HepG2 (cell line): ENCODE measurements around the gene DGKG. TPM values are rescaled to one million over a fixed set of nuclear protein-coding genes. Genes with fewer than 3 reads are reported as not detected.

Experiments used
- ATAC-seq: fragments of 200-7000 bp; cut with Tn5 transposase; 3 replicates; pipeline ENCODE4 v1.9.1; 2020; ENCODE audit warnings: mild to moderate bottlenecking, moderate library complexity
- BruUV-seq: library from RNA; stranded (reverse); fragments of 400-500 nt; replicated peaks from 2 replicates; lab custom pipeline; 2021; lab: Mats Ljungman, UMichigan
- CTCF ChIA-PET: fragments of 300-600 bp; formaldehyde crosslinking; extraction: SDS; loops from one replicate; lab custom pipeline; 2021; ENCODE audit warnings: low total read pairs, inconsistent platforms, low intra/inter-chr PET ratio; lab: Yijun Ruan, JAX
- POLR2A ChIA-PET: fragments of 350-600 bp; sonication (Branson Sonifier 250); formaldehyde crosslinking; loops from one replicate; lab custom pipeline; 2020; ENCODE audit warnings: antibody characterized with exemption, inconsistent platforms; lab: Yijun Ruan, JAX
- DNase-seq: peaks from one replicate; pipeline ENCODE4 v3.0.0-alpha.2; 2015; ENCODE audit warnings: low spot score
- FAIRE-seq: peaks from 3 replicates; lab custom pipeline; 2011; peaks lifted over from hg19 to GRCh38; lab: Jason Lieb, UNC
- H2AFZ ChIP-seq: one replicate; pipeline ENCODE4 v1.6.1; 2011; ENCODE audit warnings: low read length, inconsistent platforms
- H3K27ac ChIP-seq: fragments of 300-600 bp; 3 replicates; pipeline ENCODE4 v1.8.0; 2011; ENCODE audit warnings: mixed run types, mild to moderate bottlenecking, mixed read lengths, low read length, inconsistent platforms; ENCODE audit not compliant: insufficient read depth; ENCODE audit errors: extremely low read length
- H3K27me3 ChIP-seq, 2 experiments: fragments of 200-600 bp in 1 of 2; 2 replicates in 1 of 2; 3 replicates in 1 of 2; pipeline versions ENCODE4 v1.6.0 to v1.8.0; 2011; ENCODE audit warnings: low read length in 2 of 2, mild to moderate bottlenecking in 2 of 2, moderate library complexity in 2 of 2, inconsistent platforms in 1 of 2; ENCODE audit not compliant: insufficient read depth in 2 of 2, control insufficient read depth in 1 of 2
- H3K36me3 ChIP-seq, 2 experiments: fragments of 200-600 bp in 1 of 2; replicated peaks in 1 of 2; 2 replicates in 1 of 2; 3 replicates in 1 of 2; pipeline versions ENCODE4 v1.5.1 to v1.8.0; 2011; ENCODE audit warnings: low read length in 2 of 2, inconsistent platforms in 1 of 2; ENCODE audit not compliant: insufficient read depth in 2 of 2, control insufficient read depth in 1 of 2
- H3K4me1 ChIP-seq: 2 replicates; pipeline ENCODE4 v1.5.1; 2012; ENCODE audit warnings: low read length, inconsistent platforms; ENCODE audit not compliant: insufficient read depth
- H3K4me2 ChIP-seq: 2 replicates; pipeline ENCODE4 v1.6.0; 2011; ENCODE audit warnings: low read depth, low read length, inconsistent platforms
- H3K4me3 ChIP-seq, 3 experiments: fragments of 200-600 bp in 1 of 3; sonication (generic), shearing (Covaris generic) in 1 of 3; replicated peaks in 1 of 3; 2 replicates each; pipeline ENCODE4 v1.5.1; 2011 to 2016; ENCODE audit warnings: low read length in 3 of 3, inconsistent platforms in 2 of 3, low read depth in 2 of 3, mild to moderate bottlenecking in 2 of 3, control low read depth in 1 of 3, mixed read lengths in 1 of 3; ENCODE audit not compliant: insufficient read depth in 1 of 3
- H3K79me2 ChIP-seq: one replicate; pipeline ENCODE4 v1.6.1; 2011; ENCODE audit warnings: low read length, inconsistent platforms; ENCODE audit not compliant: insufficient read depth
- H3K9ac ChIP-seq: 2 replicates; pipeline ENCODE4 v1.6.0; 2011; ENCODE audit warnings: mild to moderate bottlenecking, low read depth, low read length, inconsistent platforms; ENCODE audit not compliant: insufficient read depth
- H3K9me3 ChIP-seq: 2 replicates; pipeline ENCODE4 v1.5.1; 2012; ENCODE audit warnings: mild to moderate bottlenecking, low read length
- H4K20me1 ChIP-seq: 2 replicates; pipeline ENCODE4 v1.6.0; 2011; ENCODE audit warnings: inconsistent platforms, mild to moderate bottlenecking, low read length, moderate library complexity; ENCODE audit not compliant: insufficient read depth
- FOXA1 ChIP-seq, 2 experiments: fragments of 450-650 bp in 1 of 2; sonication (generic) in 1 of 2; formaldehyde crosslinking in 1 of 2; IDR thresholded peaks; 2 replicates each; pipeline versions ENCODE4 v1.4.0 to v1.6.1; 2016 to 2020; ENCODE audit warnings: missing genetic modification reagents in 1 of 2
- ZNF572 ChIP-seq: sonication (generic); formaldehyde crosslinking; IDR thresholded peaks from 2 replicates; pipeline ENCODE4 v1.5.1; 2020; ENCODE audit warnings: mild to moderate bottlenecking, missing genetic modification reagents
- WGBS: methylation state at CpG from one replicate; pipeline ENCODE4 v1.1.6; 2017; ENCODE audit warnings: low lambda C conversion rate; 5-methylcytosine and 5-hydroxymethylcytosine counted together
- in situ Hi-C: cut with HindIII; loops from 2 replicates; pipeline ENCODE4 v1.10.0; 2017; ENCODE audit warnings: low pct_unique_long_range_greater_than_20kb; ENCODE audit not compliant: extremely low pct_ligation_motif_present
- intact Hi-C: fragments of 100-400 bp; cut with micrococcal nuclease; formaldehyde crosslinking; loops from one replicate; pipeline ENCODE4 v1.10.0; 2022; ENCODE audit not compliant: unreplicated experiment
- polyA plus RNA-seq, 8 experiments: library from polyadenylated mRNA; depleted of rRNA in 3 of 8; stranded (reverse) in 7 of 8; unstranded in 1 of 8; fragments of >200 nt; fragmentation: Illumina TruSeq in 4 of 8; extraction: Trizol in 4 of 8; gene quantifications; 2 replicates each; pipeline versions ENCODE4 v1.2.1 to v1.2.3, GENCODE V29; 2011 to 2016; ENCODE audit warnings: low read depth in 4 of 8, missing spikeins in 1 of 8, mixed read lengths in 1 of 8; ENCODE audit not compliant: insufficient read depth in 1 of 8
- total RNA-seq, 5 experiments: library from RNA; depleted of rRNA; stranded (reverse); fragments of >200 nt; fragmentation: Illumina TruSeq; extraction: Trizol; gene quantifications; 2 replicates each; pipeline ENCODE4 v1.2.3, GENCODE V29; 2016; ENCODE audit warnings: low read depth in 1 of 5
- TF ChIP-seq, protein P1 (sequence below), 2 experiments: sonication (generic) in 1 of 2; formaldehyde crosslinking in 1 of 2; IDR thresholded peaks; 2 replicates each; pipeline versions ENCODE4 v1.5.1 to v1.6.1; 2011 to 2020; ENCODE audit warnings: borderline replicate concordance in 1 of 2, low read depth in 1 of 2, low read length in 1 of 2, mild to moderate bottlenecking in 1 of 2, missing genetic modification reagents in 1 of 2, moderate library complexity in 1 of 2
- TF ChIP-seq, protein P2 (sequence below): IDR thresholded peaks from 2 replicates; pipeline ENCODE4 v1.6.1; 2016; ENCODE audit warnings: mild to moderate bottlenecking, missing biosample characterization, missing genetic modification reagents

DGKG gene
- total and polyA plus RNA-seq, 2 of the 13 experiments (the other 11 are each of a cell fraction or from before 2014, with no cell fraction given), result 3.8 to 6.2 TPM

DNA sequence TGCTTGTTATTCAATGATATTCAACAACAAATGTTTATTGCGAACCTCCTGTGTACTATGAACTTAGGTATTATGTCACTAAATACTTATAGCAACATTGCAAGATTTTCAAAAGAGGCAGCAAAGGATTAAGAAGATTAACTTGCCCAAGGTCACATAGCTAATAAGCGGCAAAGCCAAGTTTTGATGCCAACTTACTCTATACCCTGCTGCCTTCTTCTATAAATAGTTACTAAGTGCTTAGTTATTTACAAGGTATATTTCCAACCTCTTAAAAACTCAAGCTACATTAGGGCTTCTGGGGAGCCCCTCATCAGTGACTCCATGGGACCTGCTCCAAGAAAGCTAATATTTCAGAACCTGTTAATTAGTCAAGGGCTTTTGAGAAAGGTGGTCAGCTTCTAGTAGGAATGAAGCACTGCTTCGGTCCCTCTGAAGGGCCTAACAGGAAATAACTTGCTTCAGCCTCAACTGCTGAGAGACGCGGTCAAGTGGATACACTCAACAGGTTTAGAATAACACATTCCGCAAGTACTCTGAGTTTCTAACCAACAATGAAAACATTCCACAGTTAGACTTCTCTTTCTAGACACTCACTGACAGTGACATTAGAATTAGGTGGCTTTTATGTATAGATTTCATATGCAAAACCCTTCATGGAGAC, 125.5 kb downstream of the DGKG start:
- Histone ChIP-seq H3K27me3 (no peaks in the 10 kb centered on the region), H3K4me1 (peaks cover 5% of the 10 kb centered on the region; the same call in 1 of the 2 replicates), H3K4me3 (no peak overlapping the region), H4K20me1 (no peaks in the 10 kb centered on the region), H2AFZ (no peak overlapping the region), H3K27ac (no peak overlapping the region), H3K4me2 (no peak overlapping the region), H3K79me2 (no peaks in the 10 kb centered on the region), H3K9me3 (no peaks in the 10 kb centered on the region), H3K9ac (no peak overlapping the region), H3K36me3 (no peaks in the 10 kb centered on the region; a peak in 2 of 5 replicates)
- 98% methylated on average over 6 of the region's 6 CpGs for WGBS
- DNase-seq (no peak), ATAC-seq (no peak), FAIRE-seq (no peak)
- ChIA-PET POLR2A (no interaction called here), CTCF (no interaction called here)
- intact Hi-C loops, result no loop called here
- in situ Hi-C loops, result no loop called here
- TF ChIP-seq FOXA1 (IDR thresholded peaks at IDR 0.05) (no peak), FOXA1 (CRISPR knock-in tag; IDR thresholded peaks at IDR 0.05) (no peak), ZNF572 (no peak)
- TF ChIP-seq, protein P1, sequence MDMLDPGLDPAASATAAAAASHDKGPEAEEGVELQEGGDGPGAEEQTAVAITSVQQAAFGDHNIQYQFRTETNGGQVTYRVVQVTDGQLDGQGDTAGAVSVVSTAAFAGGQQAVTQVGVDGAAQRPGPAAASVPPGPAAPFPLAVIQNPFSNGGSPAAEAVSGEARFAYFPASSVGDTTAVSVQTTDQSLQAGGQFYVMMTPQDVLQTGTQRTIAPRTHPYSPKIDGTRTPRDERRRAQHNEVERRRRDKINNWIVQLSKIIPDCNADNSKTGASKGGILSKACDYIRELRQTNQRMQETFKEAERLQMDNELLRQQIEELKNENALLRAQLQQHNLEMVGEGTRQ (IDR thresholded peaks at IDR 0.05; ENCODE audit: low read depth, low read length), result no peak
- TF ChIP-seq, protein P1 (CRISPR knock-in tag; IDR thresholded peaks at IDR 0.05; ENCODE audit: borderline replicate concordance), result no peak
- TF ChIP-seq, protein P2, sequence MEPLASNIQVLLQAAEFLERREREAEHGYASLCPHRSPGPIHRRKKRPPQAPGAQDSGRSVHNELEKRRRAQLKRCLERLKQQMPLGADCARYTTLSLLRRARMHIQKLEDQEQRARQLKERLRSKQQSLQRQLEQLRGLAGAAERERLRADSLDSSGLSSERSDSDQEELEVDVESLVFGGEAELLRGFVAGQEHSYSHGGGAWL (CRISPR knock-in tag), result no peak
- BruUV-seq, result no TSS peak
